Ovary (tissue), 9 donors: ENCODE results near the gene MARCKSL1. TPM values are rescaled to one million over a fixed set of nuclear protein-coding genes. Genes with fewer than 3 reads are reported as not detected.
"Not testable (repeated sequence)": the region's sequence is repeated elsewhere in the genome, so short reads cannot be mapped to it uniquely, and the experiment has no call there.

ENCODE experiments used
- DNase-seq, 5 donors: peaks; one replicate each; pipeline ENCODE4 v3.0.0-alpha.2; 2019 to 2020
- H3K27ac ChIP-seq, 2 donors: fragments of 200-600 bp; one replicate each; pipeline versions ENCODE4 v1.5.1 to v1.8.0; 2019 to 2022
- H3K27me3 ChIP-seq: fragments of 200-600 bp; one replicate; pipeline ENCODE4 v1.8.0; 2022
- H3K36me3 ChIP-seq: fragments of 200-600 bp; sonication (generic); one replicate; pipeline ENCODE4 v1.5.1; 2019
- H3K4me1 ChIP-seq: one replicate; pipeline ENCODE4 v1.8.1; 2013; ENCODE audit warnings: mild to moderate bottlenecking, moderate library complexity; ENCODE audit not compliant: insufficient read depth
- H3K4me3 ChIP-seq: fragments of 200-600 bp; sonication (generic); one replicate; pipeline ENCODE4 v1.5.1; 2017
- H3K9me3 ChIP-seq, 2 donors: fragments of 200-600 bp in 1 of 2; sonication (generic) in 1 of 2; one replicate each; pipeline versions ENCODE4 v1.5.1 to v1.8.1; 2013 to 2019; ENCODE audit warnings: mild to moderate bottlenecking in 1 of 2, moderate library complexity in 1 of 2
- EP300 ChIP-seq: sonication (generic); formaldehyde crosslinking; IDR thresholded peaks from one replicate; pipeline ENCODE4 v1.6.1; 2017; ENCODE audit warnings: antibody characterized with exemption
- POLR2A ChIP-seq: fragments of 450-650 bp; IDR thresholded peaks from one replicate; pipeline ENCODE4 v1.6.1; 2017; ENCODE audit warnings: antibody characterized with exemption, mild to moderate bottlenecking, moderate library complexity
- WGBS, 3 donors: extraction: QIAGEN DNeasy Blood & Tissue Kit in 1 of 3; methylation state at CpG; one replicate each; pipeline versions ENCODE4 v1.1.5 to v1.1.7; 2013 to 2017; 5-methylcytosine and 5-hydroxymethylcytosine counted together
- intact Hi-C, 4 donors: fragments of 100-400 bp; cut with DNase I; formaldehyde crosslinking; loops; one replicate each; pipeline versions ENCODE4 v1.11.0 to v1.15.1; 2022 to 2023
- polyA plus RNA-seq, 2 donors: library from polyadenylated mRNA; stranded (reverse); fragments of 200-250 nt in 1 of 2; fragments of 350-450 nt in 1 of 2; fragmentation: Illumina TruSeq in 1 of 2; extraction: RNeasy Lipid Tissue Mini Kit (QIAGEN cat#74804) in 1 of 2; gene quantifications; one replicate each; pipeline ENCODE4 v1.2.3, GENCODE V29; 2013 to 2014
- total RNA-seq, 7 donors: library from RNA; depleted of rRNA in 2 of 7; stranded (reverse); fragments of >200 nt in 2 of 7; fragmentation: NEBNext Ultra II Directional in 3 of 7; extraction: Animal tissue kit (Norgen Biotek cat#: 25700) in 3 of 7; gene quantifications; one replicate each; pipeline versions ENCODE4 v1.1.0 to v1.2.4, GENCODE V29; 2016 to 2023
- TF ChIP-seq, protein P1 (sequence below), 3 donors: fragments of 450-650 bp in 2 of 3; fragments of 200-600 bp in 1 of 3; IDR thresholded peaks; one replicate each; pipeline versions ENCODE4 v1.5.1 to v1.8.0; 2016 to 2022; ENCODE audit warnings: antibody characterized with exemption in 3 of 3, mild to moderate bottlenecking in 1 of 3
- donor health status: DM: no; HTN: no; CAD: no; lungs with moderate emphysema.
- donor health status: DM: no; HTN: no; CAD: no.
- donor health status: Bipolar disorder and iron deficiency.
- donor health status: DM: yes; HTN: yes; CAD: no.
- donor health status: DM: no; HTN: no; CAD: no.
- donor health status: DM: yes; HTN: yes; CAD: no.

The MARCKSL1 gene
- total and polyA plus RNA-seq, 9 donors, result 105 to 667 (median 298) TPM

DNA sequence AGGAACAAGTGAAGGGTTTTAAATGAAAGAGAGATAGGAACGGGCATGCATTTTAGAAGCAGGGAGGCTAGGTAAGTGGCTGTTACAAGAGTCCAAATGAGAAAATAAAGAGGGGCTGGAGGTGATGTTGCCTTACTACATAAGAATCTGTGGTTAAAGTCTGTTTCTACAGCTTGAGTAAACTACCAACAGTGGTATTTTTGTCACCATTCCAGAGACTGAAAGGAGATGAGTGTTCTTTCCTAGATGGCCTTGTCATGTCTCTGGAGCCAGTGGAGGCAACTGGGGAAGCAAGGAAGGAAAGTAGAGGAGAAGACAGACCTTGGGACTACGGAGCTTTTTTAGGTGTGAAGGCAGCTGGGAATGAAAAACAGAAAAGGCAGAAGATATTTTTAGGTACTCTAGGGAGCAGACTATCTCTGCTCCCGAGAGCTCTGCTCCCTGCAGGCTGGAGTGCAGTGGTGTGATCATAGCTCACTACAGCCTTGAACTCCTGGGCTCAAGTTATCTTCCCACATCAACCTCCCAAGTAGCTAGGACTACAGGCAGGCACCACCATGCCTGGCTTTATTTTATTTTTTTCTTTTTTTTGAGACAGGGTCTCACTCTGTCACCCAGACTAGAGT, 31.9 kb downstream of the MARCKSL1 start:
- WGBS, 3 donors, result 45 to 69% (median 49%) methylated on average over 3 of the region's 3 CpGs
- H3K27ac ChIP-seq, result no peak overlapping the region
- no peaks in the 10 kb centered on the region for H3K36me3 ChIP-seq
- H3K4me3 ChIP-seq, result no peak overlapping the region
- no peaks in the 10 kb centered on the region for H3K9me3 ChIP-seq
- no peaks in the 10 kb centered on the region for H3K27me3 ChIP-seq
- TF ChIP-seq POLR2A (no peak), EP300 (no peak)
- TF ChIP-seq, protein P1, sequence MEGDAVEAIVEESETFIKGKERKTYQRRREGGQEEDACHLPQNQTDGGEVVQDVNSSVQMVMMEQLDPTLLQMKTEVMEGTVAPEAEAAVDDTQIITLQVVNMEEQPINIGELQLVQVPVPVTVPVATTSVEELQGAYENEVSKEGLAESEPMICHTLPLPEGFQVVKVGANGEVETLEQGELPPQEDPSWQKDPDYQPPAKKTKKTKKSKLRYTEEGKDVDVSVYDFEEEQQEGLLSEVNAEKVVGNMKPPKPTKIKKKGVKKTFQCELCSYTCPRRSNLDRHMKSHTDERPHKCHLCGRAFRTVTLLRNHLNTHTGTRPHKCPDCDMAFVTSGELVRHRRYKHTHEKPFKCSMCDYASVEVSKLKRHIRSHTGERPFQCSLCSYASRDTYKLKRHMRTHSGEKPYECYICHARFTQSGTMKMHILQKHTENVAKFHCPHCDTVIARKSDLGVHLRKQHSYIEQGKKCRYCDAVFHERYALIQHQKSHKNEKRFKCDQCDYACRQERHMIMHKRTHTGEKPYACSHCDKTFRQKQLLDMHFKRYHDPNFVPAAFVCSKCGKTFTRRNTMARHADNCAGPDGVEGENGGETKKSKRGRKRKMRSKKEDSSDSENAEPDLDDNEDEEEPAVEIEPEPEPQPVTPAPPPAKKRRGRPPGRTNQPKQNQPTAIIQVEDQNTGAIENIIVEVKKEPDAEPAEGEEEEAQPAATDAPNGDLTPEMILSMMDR (IDR thresholded peaks at IDR 0.05), result no peak
- no peak for DNase-seq
- intact Hi-C loops, result no loop called here
- peaks cover 5% of the 10 kb centered on the region for H3K4me1 ChIP-seq

DNA sequence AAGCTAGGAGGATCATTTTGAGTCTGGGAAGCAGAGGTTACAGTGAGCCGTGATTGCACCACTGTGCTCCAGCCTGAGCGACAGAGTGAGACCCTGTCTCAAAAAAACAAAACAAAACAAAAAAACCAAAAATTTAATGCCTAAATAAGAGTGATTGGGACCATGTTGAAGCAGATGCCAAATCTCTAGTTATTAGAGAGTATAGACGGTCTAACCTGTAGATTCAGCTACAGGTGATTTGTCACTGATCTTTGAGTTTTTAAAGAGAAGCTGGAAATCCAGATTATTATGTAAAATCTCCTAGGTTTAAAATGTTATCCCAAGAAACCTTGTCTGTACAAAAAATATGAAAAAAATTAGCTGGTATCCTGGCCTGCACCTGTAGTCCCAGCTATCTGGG, 32.7 kb downstream of the MARCKSL1 start:
- intact Hi-C loops, result no loop called here
- H3K27me3 ChIP-seq, result no peaks in the 10 kb centered on the region
- no peak for DNase-seq
- H3K4me1 ChIP-seq, result no peaks in the 10 kb centered on the region
- no peak overlapping the region for H3K27ac ChIP-seq
- H3K9me3 ChIP-seq, result no peaks in the 10 kb centered on the region
- no peak overlapping the region for H3K4me3 ChIP-seq
- TF ChIP-seq EP300 (no peak), POLR2A (no peak)
- TF ChIP-seq, protein P1 (IDR thresholded peaks at IDR 0.05), result no peak
- 93 to 97% (median 95%) methylated on average over 3 of the region's 3 CpGs for WGBS, 3 donors
- no peaks in the 10 kb centered on the region for H3K36me3 ChIP-seq

DNA sequence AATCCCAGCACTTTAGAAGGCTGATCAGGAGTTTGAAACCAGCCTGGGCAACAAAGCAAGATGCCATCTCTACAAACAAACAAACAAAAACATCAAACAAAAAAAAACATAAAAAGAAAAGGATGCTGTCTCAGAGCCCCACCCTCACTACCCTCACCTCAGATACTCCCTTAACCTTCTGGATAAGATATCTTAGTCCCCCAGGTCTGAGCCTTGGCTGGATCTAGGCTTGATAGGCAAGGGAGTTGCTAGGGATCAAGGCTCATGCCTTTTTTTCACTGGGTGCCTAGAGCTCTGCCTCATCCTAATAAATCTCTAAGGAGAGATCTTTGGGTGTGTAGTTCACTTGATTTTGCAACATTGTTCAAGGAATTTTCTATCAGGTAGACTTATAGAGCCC, 36.7 kb downstream of the MARCKSL1 start:
- intact Hi-C loops, result no loop called here
- Histone ChIP-seq H3K4me3 (no peak overlapping the region), H3K4me1 (no peaks in the 10 kb centered on the region), H3K27me3 (no peaks in the 10 kb centered on the region), H3K27ac (no peak overlapping the region), H3K9me3 (no peaks in the 10 kb centered on the region), H3K36me3 (no peaks in the 10 kb centered on the region)
- no peak for DNase-seq
- TF ChIP-seq POLR2A (no peak), EP300 (no peak)
- TF ChIP-seq, protein P1 (IDR thresholded peaks at IDR 0.05), result no peak

DNA sequence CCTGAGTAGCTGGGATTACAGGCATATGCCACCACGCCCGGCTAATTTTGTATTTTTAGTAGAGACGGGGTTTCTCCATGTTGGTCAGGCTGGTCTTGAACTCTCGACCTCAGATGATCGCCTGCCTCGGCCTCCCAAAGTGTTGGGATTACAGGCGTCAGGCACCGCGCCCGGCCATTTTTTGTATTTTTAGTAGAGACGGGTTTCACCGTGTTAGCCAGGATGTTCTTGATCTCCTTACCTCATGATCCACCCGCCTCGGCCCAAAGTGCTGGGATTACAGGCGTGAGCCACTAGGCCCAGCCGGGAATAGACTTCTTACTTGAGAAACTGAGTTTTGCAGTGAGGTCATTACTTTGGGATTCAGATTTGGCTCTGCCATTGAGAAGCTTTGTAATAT, 37.8 kb downstream of the MARCKSL1 start:
- H3K27ac ChIP-seq, H3K4me3 ChIP-seq, DNase-seq, H3K27me3 ChIP-seq, H3K4me1 ChIP-seq, H3K36me3 ChIP-seq, H3K9me3 ChIP-seq, intact Hi-C loops: not testable (repeated sequence)
- WGBS, 3 donors, result 95 to 96% (median 95%) methylated on average over 16 of the region's 16 CpGs

DNA sequence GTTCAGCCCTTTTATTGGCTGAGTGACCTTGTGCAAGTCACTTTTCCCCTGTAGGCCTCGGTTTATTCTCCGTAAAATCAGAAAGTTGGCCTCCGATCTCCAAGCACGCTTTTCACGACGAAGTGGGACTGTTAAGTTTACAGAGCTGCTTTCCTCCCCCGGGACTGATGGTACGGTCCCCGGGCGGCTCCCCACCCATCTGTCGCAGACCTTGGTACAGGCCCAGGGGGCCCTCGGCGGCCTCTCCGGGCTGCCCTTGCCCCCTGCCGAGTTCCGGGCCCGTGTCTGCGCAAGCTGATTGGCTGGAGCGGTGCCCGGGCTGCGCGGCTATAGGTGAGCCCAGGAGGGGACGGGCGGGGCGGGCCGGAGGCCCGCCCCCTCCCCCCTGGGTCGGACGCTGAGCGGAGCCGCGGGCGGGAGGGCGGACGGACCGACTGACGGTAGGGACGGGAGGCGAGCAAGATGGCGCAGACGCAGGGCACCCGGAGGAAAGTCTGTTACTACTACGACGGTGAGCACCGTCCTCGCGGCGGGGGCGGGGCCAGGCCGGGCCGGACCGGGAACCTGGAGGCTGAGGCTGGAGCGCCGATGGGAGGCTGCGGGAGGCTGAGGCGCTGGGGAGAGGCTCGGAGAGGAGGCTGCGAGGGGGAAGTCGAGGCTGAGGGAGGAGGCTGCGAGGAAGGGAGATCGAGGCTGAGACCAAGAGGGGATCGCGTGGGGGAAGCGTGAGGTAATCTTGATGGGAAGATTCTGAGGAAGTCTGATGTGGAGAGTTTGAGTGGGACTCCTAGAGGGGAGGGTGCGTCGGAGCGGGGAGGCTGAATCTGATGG, 44.1 kb downstream of the MARCKSL1 start, which contains the start of gene HDAC1:
TSS of gene HDAC1 (plus strand) at position 376 of the 831 bp plus-strand sequence. CDS start at position 463, 87 bp downstream.
- intact Hi-C loops, result no loop called here
- Histone ChIP-seq H3K36me3 (no peaks in the 10 kb centered on the region), H3K27ac (peak within 1 kb of the TSS; percentile 61 to 72), H3K27me3 (no peaks in the 10 kb centered on the region), H3K9me3 (no peaks in the 10 kb centered on the region), H3K4me1 (no peaks in the 10 kb centered on the region), H3K4me3 (peak within 1 kb of the TSS; percentile 90)
- WGBS, 3 donors, result 0 to 1% (median 1%) methylated on average over 57 to 66 of the region's 67 CpGs
- peak; percentile 93 to 97 (median 96) for DNase-seq
- TF ChIP-seq POLR2A, result peak; percentile 30
- TF ChIP-seq, protein P1 (IDR thresholded peaks at IDR 0.05), result no peak
